NCI-H345 treated with DMSO at 0.1 percent for 48 hours (cell line): ENCODE results near the gene SEMA3C.

Source experiments
- DNase-seq: peaks from one replicate; lab custom pipeline; 2025; ENCODE audit not compliant: unreplicated experiment; lab: John Stamatoyannopoulos, UW

Gene SEMA3C

GRCh38 chr7:80705130-80705781 is 213.6 kb downstream of the SEMA3C start:
- no peak for DNase-seq

- DNase-seq, result no peak
These were observed 215.6 kb downstream of the SEMA3C start for GRCh38 chr7:80703272-80703671.

GRCh38 chr7:80699721-80700256 is 219.1 kb downstream of the SEMA3C start:
- no peak for DNase-seq

GRCh38 chr7:80699045-80699638 is 219.7 kb downstream of the SEMA3C start:
- peak; percentile 61 for DNase-seq
